Prostate gland (tissue), 2 donors: ENCODE measurements around the gene ADAT3.

Experiments
- CTCF ChIP-seq, 4 experiments: fragments of 200-600 bp in 2 of 4; fragments of 450-650 bp in 2 of 4; sonication (generic) in 2 of 4; IDR thresholded peaks; 1 replicate in 3 of 4; 2 replicates in 1 of 4; pipeline ENCODE4 v1.5.1; 2016 to 2019; ENCODE audit warnings: antibody characterized with exemption in 4 of 4, mild to moderate bottlenecking in 2 of 4, moderate library complexity in 2 of 4
- POLR2A ChIP-seq: fragments of 450-650 bp; IDR thresholded peaks from one replicate; pipeline ENCODE4 v1.6.1; 2016; ENCODE audit warnings: antibody characterized with exemption, mild to moderate bottlenecking

- no peak for TF ChIP-seq POLR2A
- no peak for TF ChIP-seq CTCF (IDR thresholded peaks at IDR 0.05)
These were observed 56.0 kb downstream of the ADAT3 start for GRCh38 chr19:1961000-1961883.
